ENCODE results near the gene TLR4. TPM values are rescaled to one million over a fixed set of nuclear protein-coding genes. Genes with fewer than 3 reads are reported as not detected.

Gene TLR4
- total RNA-seq, 1 donor from 2014 or later, result 14.2 TPM

GRCh38 chr9:117697046-117697445 lies 7.2 kb upstream of the TLR4 start:
- no peak for TF ChIP-seq CTCF (IDR thresholded peaks at IDR 0.05; ENCODE audit: borderline replicate concordance)
- Histone ChIP-seq H3K27ac (replicated peaks) (no peak overlapping the region), H3K27me3 (ENCODE audit: low read depth) (no peaks in the 10 kb centered on the region), H3K4me3 (no peak overlapping the region), H3K9me3 (replicated peaks) (no peaks in the 10 kb centered on the region), H3K4me1 (no peaks in the 10 kb centered on the region), H3K36me3 (no peaks in the 10 kb centered on the region)
- DNase-seq, result no peak
- intact Hi-C loops (cut with micrococcal nuclease), result no loop called here

- intact Hi-C loops (cut with micrococcal nuclease), result no loop called here
- Histone ChIP-seq H3K36me3 (peaks cover 7% of the 10 kb centered on the region), H3K27ac (replicated peaks) (peak overlapping the region; percentile 91), H3K4me3 (peak overlapping the region; percentile 71), H3K4me1 (peaks cover 34% of the 10 kb centered on the region), H3K27me3 (ENCODE audit: low read depth) (no peaks in the 10 kb centered on the region), H3K9me3 (replicated peaks) (no peaks in the 10 kb centered on the region)
- no peak for DNase-seq
- TF ChIP-seq CTCF (IDR thresholded peaks at IDR 0.05; ENCODE audit: borderline replicate concordance), result no peak
Measured at GRCh38 chr9:117703537-117703936, 666 bp upstream of the TLR4 start.

- Histone ChIP-seq H3K9me3 (replicated peaks) (no peaks in the 10 kb centered on the region), H3K4me3 (peak overlapping the region; percentile 71), H3K4me1 (peaks cover 40% of the 10 kb centered on the region), H3K27ac (replicated peaks) (peak overlapping the region; percentile 91), H3K27me3 (ENCODE audit: low read depth) (no peaks in the 10 kb centered on the region), H3K36me3 (peaks cover 15% of the 10 kb centered on the region)
- intact Hi-C loops (cut with micrococcal nuclease), result no loop called here
- no peak for DNase-seq
- TF ChIP-seq CTCF (IDR thresholded peaks at IDR 0.05; ENCODE audit: borderline replicate concordance), result no peak
Measured at GRCh38 chr9:117704597-117704996, 394 bp downstream of the TLR4 start.

GRCh38 chr9:117705386-117705785 lies 1.2 kb downstream of the TLR4 start:
- no peaks in the 10 kb centered on the region for H3K9me3 ChIP-seq (replicated peaks)
- peak overlapping the region; percentile 71 for H3K4me3 ChIP-seq
- DNase-seq, result no peak
- no peak for TF ChIP-seq CTCF (IDR thresholded peaks at IDR 0.05; ENCODE audit: borderline replicate concordance)
- peaks cover 22% of the 10 kb centered on the region for H3K36me3 ChIP-seq
- peaks cover 40% of the 10 kb centered on the region for H3K4me1 ChIP-seq
- H3K27ac ChIP-seq (replicated peaks), result peak overlapping the region; percentile 91
- H3K27me3 ChIP-seq (ENCODE audit: low read depth), result no peaks in the 10 kb centered on the region
- intact Hi-C loops (cut with micrococcal nuclease), result no loop called here

- Histone ChIP-seq H3K4me1 (peaks cover 45% of the 10 kb centered on the region), H3K4me3 (peak overlapping the region; percentile 71), H3K36me3 (peaks cover 31% of the 10 kb centered on the region), H3K9me3 (replicated peaks) (no peaks in the 10 kb centered on the region), H3K27me3 (ENCODE audit: low read depth) (no peaks in the 10 kb centered on the region), H3K27ac (replicated peaks) (peak overlapping the region; percentile 91)
- intact Hi-C loops (cut with micrococcal nuclease), result no loop called here
- no peak for TF ChIP-seq CTCF (IDR thresholded peaks at IDR 0.05; ENCODE audit: borderline replicate concordance)
- no peak for DNase-seq
Measured at GRCh38 chr9:117706421-117707116, 2.4 kb downstream of the TLR4 start.

Data from left ventricle myocardium inferior (tissue), 1 donor.